Esophagus muscularis mucosa (tissue), 3 donors: ENCODE data around the gene ITPKC.

Source experiments
- CTCF ChIP-seq, 3 experiments: fragments of 200-600 bp in 2 of 3; fragments of 450-650 bp in 1 of 3; sonication (generic) in 2 of 3; IDR thresholded peaks; one replicate each; pipeline ENCODE4 v1.5.1; 2017 to 2019; ENCODE audit warnings: antibody characterized with exemption in 3 of 3, mild to moderate bottlenecking in 2 of 3, moderate library complexity in 1 of 3
- POLR2A ChIP-seq: fragments of 450-650 bp; IDR thresholded peaks from one replicate; pipeline ENCODE4 v1.6.1; 2017; ENCODE audit warnings: antibody characterized with exemption, moderate library complexity, mild to moderate bottlenecking, low read depth
- POLR2AphosphoS5 ChIP-seq, 2 donors: sonication (generic); formaldehyde crosslinking; IDR thresholded peaks; one replicate each; pipeline ENCODE4 v1.6.1; 2017; ENCODE audit warnings: antibody characterized with exemption in 2 of 2

GRCh38 chr19:40768869-40769268, 52.0 kb downstream of the ITPKC start:
- TF ChIP-seq CTCF (IDR thresholded peaks at IDR 0.05), result no peak
- TF ChIP-seq POLR2A, result no peak
- TF ChIP-seq POLR2AphosphoS5 (IDR thresholded peaks at IDR 0.05), result no peak
